ENCODE measurements around the gene CCR5.

The CCR5 gene

GRCh38 chr3:46356276-46356675, 14.5 kb upstream of the CCR5 start:
- H3K4me3 ChIP-seq (ENCODE audit: low read length) = no peak overlapping the region
- no peak for DNase-seq (ENCODE audit: low read depth, low spot score)

GRCh38 chr3:46356909-46357308, 13.8 kb upstream of the CCR5 start:
- no peak for DNase-seq (ENCODE audit: low read depth, low spot score)
- H3K4me3 ChIP-seq (ENCODE audit: low read length) = no peak overlapping the region

DNA sequence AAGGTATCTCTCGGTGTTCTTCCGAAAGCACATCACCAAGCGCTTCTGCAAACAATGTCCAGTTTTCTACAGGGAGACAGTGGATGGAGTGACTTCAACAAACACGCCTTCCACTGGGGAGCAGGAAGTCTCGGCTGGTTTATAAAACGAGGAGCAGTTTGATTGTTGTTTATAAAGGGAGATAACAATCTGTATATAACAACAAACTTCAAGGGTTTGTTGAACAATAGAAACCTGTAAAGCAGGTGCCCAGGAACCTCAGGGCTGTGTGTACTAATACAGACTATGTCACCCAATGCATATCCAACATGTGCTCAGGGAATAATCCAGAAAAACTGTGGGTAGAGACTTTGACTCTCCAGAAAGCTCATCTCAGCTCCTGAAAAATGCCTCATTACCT, 12.3 kb upstream of the CCR5 start:
- no peak overlapping the region for H3K4me3 ChIP-seq (ENCODE audit: low read length)
- DNase-seq (ENCODE audit: low read depth, low spot score) = no peak

DNA sequence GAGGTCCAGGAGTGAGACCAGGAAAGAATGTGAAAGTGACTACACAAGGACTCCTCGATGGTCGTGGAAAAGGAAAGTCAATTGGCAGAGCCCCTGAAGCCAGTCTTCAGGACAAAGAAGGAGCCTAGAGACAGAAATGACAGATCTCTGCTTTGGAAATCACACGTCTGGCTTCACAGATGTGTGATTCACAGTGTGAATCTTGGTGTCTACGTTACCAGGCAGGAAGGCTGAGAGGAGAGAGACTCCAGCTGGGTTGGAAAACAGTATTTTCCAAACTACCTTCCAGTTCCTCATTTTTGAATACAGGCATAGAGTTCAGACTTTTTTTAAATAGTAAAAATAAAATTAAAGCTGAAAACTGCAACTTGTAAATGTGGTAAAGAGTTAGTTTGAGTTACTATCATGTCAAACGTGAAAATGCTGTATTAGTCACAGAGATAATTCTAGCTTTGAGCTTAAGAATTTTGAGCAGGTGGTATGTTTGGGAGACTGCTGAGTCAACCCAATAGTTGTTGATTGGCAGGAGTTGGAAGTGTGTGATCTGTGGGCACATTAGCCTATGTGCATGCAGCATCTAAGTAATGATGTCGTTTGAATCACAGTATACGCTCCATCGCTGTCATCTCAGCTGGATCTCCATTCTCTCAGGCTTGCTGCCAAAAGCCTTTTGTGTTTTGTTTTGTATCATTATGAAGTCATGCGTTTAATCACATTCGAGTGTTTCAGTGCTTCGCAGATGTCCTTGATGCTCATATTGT, 10.8 kb upstream of the CCR5 start:
- no peak for DNase-seq (ENCODE audit: low read depth, low spot score)

DNA sequence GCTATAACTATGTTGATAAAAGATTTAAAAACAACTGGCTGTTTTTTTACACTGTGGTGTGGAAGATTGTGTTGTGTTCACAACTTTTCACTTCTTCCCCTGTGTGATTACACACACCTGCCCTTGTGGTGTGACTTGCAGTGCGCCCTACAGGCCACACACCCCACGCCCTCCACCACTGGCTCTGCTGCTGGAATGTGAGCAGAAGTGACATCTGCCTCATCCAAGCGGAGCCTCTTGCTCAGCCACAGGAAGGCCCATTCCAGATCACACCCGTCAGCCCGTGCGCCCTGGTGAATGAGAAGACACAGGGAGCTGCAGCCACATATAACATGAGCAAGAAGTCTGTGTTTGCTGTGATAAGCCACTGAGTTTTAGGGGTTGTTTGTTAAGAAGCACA, 9.8 kb upstream of the CCR5 start:
- DNase-seq (ENCODE audit: low read depth, low spot score) = no peak

More for the DNA sequence above, 10.8 kb upstream of the CCR5 start:
- H3K4me3 ChIP-seq (ENCODE audit: low read length) = no peak overlapping the region

GRCh38 chr3:46361408-46362283, 9.1 kb upstream of the CCR5 start:
- no peak overlapping the region for H3K4me3 ChIP-seq (ENCODE audit: low read length)
- no peak for DNase-seq (ENCODE audit: low read depth, low spot score)

More for the DNA sequence above, 9.8 kb upstream of the CCR5 start:
- H3K4me3 ChIP-seq (ENCODE audit: low read length) = no peak overlapping the region

DNA sequence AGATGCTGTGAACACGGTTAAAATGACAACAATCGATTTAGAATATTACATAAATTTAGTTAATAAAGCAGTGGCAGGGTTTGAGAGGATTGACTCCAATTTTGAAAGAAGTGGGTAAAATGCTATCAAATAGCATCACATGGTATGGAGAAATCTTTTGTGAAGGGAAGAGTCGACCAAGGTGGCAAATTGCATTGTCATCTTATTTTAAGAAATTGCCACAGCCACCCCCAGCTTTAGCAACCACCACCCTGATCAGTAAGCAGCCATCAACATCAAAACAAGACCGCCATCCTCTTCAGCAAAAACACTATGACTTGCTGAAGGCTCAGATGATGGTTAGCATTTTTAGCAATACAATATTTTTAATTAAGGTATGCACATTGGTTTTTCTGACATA, 5.7 kb upstream of the CCR5 start:
- DNase-seq (ENCODE audit: low read depth, low spot score) = no peak
- no peak overlapping the region for H3K4me3 ChIP-seq (ENCODE audit: low read length)

- H3K4me3 ChIP-seq (ENCODE audit: low read length) = no peak overlapping the region
- DNase-seq (ENCODE audit: low read depth, low spot score) = no peak
Observed at GRCh38 chr3:46365737-46366524, 4.8 kb upstream of the CCR5 start.

DNA sequence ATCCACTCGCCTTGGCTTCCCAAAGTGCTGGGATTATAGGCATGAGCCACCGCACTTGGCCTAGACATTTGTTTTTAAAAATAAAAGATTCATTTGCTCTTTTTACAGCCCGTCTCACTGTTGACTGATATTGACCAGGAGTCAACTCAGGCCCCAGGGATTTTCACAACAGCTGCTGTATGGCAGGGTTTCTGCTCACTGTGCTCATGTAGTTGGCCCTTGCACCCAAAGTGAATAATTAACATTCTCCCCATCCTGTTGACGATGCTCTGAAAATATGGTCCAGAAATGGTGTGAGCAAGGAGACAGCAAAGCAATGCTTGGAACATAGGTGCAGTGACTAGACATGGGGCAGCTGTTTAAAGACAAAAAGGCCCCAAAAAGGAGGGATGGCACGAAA, 2.9 kb upstream of the CCR5 start:
- H3K4me3 ChIP-seq (ENCODE audit: low read length) = no peak overlapping the region
- DNase-seq (ENCODE audit: low read depth, low spot score) = no peak

DNA sequence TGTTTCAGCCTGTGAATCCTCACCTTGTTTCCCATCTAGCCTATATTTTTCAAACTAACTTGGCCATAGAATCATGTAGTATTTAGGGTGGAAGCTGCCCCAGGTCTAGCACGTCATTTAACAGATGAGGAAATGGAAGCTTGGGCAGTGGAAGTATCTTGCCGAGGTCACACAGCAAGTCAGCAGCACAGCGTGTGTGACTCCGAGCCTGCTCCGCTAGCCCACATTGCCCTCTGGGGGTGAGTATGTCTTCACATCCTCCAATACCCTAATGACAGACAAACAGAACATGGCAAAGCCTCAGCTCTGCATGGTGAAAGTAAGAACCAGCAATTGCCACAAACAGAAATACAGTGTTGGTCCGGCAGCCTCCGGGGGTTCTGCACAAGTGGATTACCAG, 2.2 kb upstream of the CCR5 start:
- DNase-seq (ENCODE audit: low read depth, low spot score) = peak; percentile 84
- no peak overlapping the region for H3K4me3 ChIP-seq (ENCODE audit: low read length)

- no peak for DNase-seq (ENCODE audit: low read depth, low spot score)
- H3K4me3 ChIP-seq (ENCODE audit: low read length) = no peak overlapping the region
Observed at GRCh38 chr3:46369151-46369550, 1.6 kb upstream of the CCR5 start.

DNA sequence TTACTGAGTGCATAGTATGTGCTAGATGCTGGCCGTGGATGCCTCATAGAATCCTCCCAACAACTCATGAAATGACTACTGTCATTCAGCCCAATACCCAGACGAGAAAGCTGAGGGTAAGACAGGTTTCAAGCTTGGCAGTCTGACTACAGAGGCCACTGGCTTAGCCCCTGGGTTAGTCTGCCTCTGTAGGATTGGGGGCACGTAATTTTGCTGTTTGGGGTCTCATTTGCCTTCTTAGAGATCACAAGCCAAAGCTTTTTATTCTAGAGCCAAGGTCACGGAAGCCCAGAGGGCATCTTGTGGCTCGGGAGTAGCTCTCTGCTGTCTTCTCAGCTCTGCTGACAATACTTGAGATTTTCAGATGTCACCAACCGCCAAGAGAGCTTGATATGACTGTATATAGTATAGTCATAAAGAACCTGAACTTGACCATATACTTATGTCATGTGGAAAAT, 1.0 kb upstream of the CCR5 start:
- DNase-seq (ENCODE audit: low read depth, low spot score) = no peak
- no peak overlapping the region for H3K4me3 ChIP-seq (ENCODE audit: low read length)

- H3K4me3 ChIP-seq (ENCODE audit: low read length) = no peak overlapping the region
Observed at GRCh38 chr3:46371519-46372340, 984 bp downstream of the CCR5 start.

DNA sequence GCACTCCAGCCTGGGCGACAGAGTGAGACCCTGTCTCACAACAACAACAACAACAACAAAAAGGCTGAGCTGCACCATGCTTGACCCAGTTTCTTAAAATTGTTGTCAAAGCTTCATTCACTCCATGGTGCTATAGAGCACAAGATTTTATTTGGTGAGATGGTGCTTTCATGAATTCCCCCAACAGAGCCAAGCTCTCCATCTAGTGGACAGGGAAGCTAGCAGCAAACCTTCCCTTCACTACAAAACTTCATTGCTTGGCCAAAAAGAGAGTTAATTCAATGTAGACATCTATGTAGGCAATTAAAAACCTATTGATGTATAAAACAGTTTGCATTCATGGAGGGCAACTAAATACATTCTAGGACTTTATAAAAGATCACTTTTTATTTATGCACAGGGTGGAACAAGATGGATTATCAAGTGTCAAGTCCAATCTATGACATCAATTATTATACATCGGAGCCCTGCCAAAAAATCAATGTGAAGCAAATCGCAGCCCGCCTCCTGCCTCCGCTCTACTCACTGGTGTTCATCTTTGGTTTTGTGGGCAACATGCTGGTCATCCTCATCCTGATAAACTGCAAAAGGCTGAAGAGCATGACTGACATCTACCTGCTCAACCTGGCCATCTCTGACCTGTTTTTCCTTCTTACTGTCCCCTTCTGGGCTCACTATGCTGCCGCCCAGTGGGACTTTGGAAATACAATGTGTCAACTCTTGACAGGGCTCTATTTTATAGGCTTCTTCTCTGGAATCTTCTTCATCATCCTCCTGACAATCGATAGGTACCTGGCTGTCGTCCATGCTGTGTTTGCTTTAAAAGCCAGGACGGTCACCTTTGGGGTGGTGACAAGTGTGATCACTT, 2.0 kb downstream of the CCR5 start:
- H3K4me3 ChIP-seq (ENCODE audit: low read length) = no peak overlapping the region
- DNase-seq (ENCODE audit: low read depth, low spot score) = peak; percentile 54

More at GRCh38 chr3:46371519-46372340, 984 bp downstream of the CCR5 start:
- DNase-seq (ENCODE audit: low read depth, low spot score) = no peak

- H3K4me3 ChIP-seq (ENCODE audit: low read length) = no peak overlapping the region
- no peak for DNase-seq (ENCODE audit: low read depth, low spot score)
Observed at GRCh38 chr3:46374755-46375154, 4.0 kb downstream of the CCR5 start.

GRCh38 chr3:46375218-46375617, 4.5 kb downstream of the CCR5 start:
- peak overlapping the region; percentile 3; the same call in 1 of the 2 replicates for H3K4me3 ChIP-seq (ENCODE audit: low read length)
- no peak for DNase-seq (ENCODE audit: low read depth, low spot score)

GRCh38 chr3:46375814-46376213, 5.1 kb downstream of the CCR5 start:
- H3K4me3 ChIP-seq (ENCODE audit: low read length) = peak overlapping the region; percentile 3; the same call in 1 of the 2 replicates
- DNase-seq (ENCODE audit: low read depth, low spot score) = peak; percentile 76
